Retinal pigment epithelial cell (primary cell): ENCODE data around the gene PGC.

ENCODE experiments used
- DNase-seq: peaks from one replicate; pipeline ENCODE4 v3.0.0-alpha.2; 2010; ENCODE audit warnings: low read depth
- H3K4me3 ChIP-seq: 2 replicates; pipeline ENCODE4 v1.5.1; 2011; ENCODE audit warnings: mild to moderate bottlenecking, low read length, control low read depth, moderate library complexity
- CTCF ChIP-seq: conservative IDR thresholded peaks from 2 replicates; pipeline ENCODE4 v1.5.1; 2011; ENCODE audit warnings: low read depth, low read length, control low read depth, inconsistent platforms

PGC gene

DNA sequence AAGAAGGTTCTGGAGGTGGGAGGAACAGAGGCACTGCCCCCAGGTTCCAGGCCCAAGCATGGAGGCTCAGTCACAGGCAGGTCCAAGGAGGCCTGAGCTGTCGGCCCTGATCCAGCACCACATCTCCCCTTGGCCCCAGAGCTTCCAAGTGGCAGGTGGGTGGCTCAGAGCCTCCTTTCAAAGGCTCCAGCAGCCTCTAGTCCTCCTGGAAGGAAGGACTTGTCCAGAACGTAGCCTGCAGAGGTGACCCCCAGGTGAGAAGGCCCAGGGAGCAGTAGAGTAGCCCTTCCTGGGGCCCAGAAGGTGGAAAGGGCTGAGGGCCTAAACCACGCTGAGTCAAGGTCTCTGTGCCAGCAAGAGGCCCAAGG, 19.5 kb downstream of the PGC start:
- H3K4me3 ChIP-seq = no peak overlapping the region
- no peak for TF ChIP-seq CTCF
- no peak for DNase-seq

DNA sequence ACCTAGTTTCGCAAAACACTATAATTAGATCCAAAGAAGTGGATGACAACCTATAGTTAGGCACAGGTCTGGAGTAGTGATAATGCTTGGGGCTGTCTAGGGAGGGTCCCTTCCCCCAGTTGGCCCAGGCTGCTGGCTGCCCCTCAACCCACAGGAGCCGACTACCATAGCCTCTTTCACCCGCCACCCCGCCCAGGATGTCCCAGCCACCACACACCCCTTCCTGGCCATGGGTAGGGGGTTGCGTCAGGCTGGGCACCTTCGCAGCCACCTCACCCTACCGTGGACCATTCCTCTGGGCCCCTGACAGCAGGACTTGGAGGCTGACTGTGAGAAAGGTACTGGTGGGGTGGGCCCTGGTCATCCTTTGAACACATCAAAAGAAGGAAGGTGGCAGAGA, 20.3 kb downstream of the PGC start:
- TF ChIP-seq CTCF = no peak
- no peak overlapping the region for H3K4me3 ChIP-seq
- no peak for DNase-seq

DNA sequence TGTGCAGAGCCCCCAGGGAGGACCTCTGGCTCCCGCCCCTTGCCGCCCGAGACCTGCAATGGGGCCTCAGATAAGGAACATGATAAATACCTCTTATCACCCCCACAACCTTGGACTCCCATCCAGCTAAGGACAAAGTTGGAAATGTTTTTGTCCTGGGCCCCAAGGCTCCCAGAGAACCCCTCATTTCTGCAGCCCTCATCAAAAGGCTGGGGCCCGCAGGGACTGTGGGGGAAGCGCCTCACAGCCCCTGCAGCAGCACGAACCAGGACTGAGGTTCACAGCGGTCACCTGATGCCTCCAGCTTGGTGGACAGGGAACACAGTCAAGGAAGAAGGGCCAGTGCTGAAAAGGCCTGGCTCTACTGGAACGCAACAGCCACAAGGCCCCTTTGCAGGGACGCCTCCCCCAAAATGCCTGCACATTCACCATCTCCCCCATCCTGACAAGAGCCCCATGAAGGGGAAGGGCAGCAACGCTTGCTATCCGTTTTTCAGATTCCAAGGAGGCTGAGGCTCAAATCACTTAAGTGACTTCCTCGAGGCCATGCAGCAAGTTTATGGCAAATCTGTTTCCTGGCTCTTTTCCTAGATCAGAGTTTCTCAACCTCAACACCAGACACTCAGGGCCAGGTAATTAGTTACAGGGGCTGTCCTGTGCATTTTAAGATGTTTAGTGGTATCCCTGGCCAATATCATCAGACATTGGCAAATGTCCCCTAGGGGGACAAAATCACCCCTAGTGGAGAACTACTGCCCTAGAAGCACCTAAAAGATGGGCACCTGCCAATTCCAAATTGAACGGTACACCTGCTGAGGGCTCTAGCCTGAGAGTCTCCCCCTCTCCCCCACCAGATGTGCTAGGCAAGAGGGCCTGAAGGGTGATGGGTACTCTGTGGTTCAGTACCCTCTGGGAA, 22.4 kb downstream of the PGC start:
- no peak for DNase-seq
- H3K4me3 ChIP-seq = no peak overlapping the region
- no peak for TF ChIP-seq CTCF

DNA sequence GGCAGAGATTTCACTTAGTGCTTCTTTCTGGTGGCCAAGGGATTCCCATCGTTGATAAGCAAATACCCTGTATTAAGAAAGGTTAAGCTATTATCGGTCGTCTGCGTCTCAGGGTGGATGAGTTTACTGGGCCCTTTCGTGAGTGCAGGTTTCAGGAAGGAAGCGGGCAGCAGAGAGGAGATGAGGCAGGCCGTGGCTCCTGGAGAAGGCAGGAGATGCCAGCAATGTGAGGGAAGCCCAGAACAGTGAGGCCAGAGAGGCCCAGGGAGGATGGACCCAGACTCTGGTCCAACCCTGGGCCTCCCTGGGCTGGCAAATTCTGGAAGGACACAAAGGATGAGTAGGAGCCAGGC, 23.0 kb downstream of the PGC start:
- no peak overlapping the region for H3K4me3 ChIP-seq
- DNase-seq = no peak
- TF ChIP-seq CTCF = no peak

DNA sequence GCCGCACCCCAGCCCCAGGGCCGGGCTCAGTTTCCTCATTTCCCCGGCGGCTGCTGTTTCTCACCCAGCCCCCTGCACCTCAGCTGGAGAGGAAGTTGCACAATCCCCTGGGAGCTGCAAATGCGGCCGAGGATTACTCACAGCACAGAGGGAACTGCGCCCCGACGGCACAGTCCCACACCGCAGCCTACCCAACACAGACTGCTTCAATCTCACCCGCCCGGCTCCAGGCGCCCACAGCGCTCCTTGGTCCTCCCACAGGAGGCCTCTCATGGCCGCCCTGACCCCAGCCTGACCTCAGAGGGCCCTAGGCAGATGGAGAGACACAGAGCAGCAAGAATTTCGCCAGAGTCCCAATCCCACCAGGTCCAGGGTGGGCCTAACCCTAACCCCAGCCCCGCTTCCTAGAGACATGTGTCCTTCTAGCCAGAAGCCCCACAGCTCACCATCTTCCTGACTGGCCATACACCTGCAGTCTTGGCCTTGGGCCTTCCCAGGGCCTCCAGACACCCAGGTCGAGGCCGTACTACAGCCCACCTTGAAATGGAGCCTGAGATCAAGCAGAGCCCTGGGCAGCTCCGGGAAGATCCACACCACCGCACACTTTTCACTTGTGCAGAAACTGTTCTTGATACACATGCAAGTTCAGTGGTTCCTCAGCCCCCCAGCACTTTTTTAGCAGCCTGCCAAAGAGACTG, 23.5 kb downstream of the PGC start:
- TF ChIP-seq CTCF = no peak
- H3K4me3 ChIP-seq = no peak overlapping the region
- DNase-seq = peak; percentile 65

DNA sequence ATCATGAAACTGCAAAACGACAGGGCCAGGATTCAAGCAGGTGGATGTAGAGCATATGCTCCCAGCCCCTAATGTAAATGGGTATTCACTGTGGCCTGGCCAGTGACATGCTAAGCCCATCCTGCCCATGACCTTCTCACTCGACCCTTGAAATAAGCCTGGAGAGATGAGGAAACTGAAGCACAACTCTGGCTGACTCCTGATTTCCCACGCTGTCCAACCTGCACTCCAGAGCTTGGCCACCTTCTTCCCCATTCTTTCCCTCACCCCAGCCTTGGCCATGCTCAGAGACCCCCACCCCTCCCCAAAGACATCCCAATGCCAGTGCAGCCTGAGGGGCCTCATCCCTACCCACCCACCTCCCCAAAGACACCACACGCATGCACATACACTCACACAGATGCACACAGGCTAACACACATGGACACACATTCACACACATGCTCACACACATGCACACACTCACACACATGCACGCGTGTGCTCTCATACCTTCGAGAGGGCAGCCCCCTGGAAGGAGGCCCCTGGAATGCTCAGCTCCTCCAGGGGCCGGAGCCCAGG, 24.1 kb downstream of the PGC start:
- H3K4me3 ChIP-seq = no peak overlapping the region
- DNase-seq = no peak
- no peak for TF ChIP-seq CTCF
